CD4-positive, alpha-beta T cell treated with Interferon gamma for 1 hour (primary cell): Measurements from ENCODE around the gene ZC3H18.
"Not testable (repeated sequence)": the region's sequence is repeated elsewhere in the genome, so short reads cannot be mapped to it uniquely, and the experiment has no call there.

ENCODE experiments used
- DNase-seq: peaks from one replicate; pipeline ENCODE4 v3.0.0-alpha.2; 2020

ZC3H18 gene

DNA sequence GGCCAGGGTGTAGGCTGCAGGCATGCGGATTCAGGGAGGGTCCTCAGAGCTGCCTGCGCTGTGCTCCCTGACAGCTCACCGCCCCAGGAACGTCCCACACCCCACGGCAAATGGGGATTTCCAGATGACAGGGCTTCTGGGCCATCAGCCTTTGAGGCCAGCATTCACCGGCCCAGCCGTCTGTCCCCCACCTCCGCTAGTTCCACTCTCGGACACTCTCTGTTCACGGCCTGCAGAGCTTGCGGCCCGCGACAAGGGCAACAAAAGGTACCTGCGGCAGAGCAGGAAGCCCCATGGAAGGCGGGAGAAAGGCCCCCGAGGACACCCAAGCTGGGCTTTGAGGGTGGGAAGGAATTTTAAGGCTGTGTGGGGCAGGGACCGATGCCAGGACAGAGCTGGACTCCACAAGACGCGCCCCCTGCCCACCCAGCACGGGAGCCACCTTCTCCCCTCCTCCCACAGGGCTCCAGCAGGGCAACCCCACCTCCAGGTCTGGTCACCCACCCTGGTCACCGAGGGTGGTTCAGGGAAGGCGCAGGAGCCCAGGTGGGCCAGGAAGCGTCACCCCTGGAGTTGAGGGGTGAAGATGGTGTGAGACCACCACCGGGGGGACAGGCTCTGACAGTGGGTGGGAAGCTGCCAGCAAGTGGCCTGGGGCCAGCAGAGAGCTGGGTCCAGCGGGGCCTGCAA is 86.2 kb downstream of the ZC3H18 start:
- DNase-seq = no peak

DNA sequence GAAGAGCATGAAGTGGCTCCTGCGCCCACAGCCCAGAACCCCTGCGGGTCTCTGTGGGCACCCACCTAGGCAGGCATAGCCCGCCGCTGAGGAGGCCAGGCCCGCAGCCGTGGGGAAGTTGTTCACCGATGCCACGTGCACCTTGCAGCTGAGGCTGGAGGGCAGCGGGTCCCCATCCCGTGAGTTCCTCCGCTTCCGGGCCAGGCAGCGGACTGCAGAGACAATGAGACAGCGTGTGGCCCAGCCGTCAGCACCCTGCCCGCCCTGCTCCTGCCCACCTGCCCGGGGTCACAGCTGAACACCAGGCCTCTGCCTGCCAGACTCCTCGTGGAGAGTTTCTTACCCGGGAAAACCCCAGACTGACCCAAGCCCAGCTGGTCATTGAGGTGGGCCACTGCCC is 87.2 kb downstream of the ZC3H18 start:
- DNase-seq = no peak

DNA sequence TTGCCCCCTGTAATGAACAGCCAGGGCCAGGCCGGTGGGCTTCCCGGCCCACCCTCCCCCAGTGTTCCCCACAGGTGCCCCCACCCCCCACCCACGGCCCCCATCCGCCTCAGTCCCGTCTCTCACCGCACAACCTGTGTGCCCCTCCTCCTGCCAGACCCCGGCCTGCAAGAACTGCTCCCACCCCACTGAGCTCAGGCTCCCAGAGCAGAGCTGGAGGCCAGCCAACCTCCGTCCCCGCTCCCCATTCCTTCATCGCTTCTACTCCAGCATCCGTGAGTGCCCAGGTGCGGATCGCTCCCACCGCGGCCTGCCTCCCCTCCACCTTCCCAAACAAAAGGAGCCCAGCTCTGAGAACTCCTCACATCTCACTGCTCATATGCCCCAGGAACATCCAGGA is 88.5 kb downstream of the ZC3H18 start:
- no peak for DNase-seq

DNA sequence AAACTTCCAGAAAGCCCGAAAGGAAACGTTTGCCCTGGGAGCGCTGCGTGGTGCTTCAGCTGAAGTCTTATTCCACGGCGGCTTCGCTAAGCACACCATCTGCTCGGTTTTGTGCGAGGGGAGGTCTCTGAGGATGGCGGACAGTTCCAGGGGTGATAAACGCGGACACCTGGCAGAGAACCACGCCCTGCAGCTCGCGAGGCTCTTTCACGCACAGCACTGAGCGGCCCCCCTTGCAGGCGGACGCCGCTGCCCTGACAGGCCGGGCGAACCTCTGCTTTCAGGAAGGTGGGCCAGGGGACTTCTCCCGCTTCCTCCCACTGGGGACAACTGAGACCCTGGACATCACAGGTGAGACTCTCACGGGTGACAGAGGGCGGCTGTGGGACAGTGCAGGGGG is 89.0 kb downstream of the ZC3H18 start:
- DNase-seq = no peak

DNA sequence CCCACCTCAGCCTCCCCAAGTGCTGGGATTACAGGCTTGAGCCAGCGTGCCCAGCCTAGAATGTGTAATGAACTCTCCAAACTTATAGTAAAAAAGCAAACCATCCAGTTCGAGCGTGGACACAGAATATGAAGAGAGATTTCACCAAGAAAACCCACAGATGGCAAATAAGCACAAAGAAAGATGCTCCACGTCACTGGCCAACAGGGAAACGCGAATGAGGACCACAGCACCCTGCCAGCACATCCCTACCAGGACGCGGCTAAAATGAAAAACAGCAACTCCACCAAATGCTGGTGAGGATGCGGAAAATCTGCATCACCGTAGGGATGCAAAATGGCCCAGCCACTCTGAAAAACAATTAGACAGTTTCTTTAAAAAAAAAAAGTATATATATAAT is 91.3 kb downstream of the ZC3H18 start:
- no peak for DNase-seq

DNA sequence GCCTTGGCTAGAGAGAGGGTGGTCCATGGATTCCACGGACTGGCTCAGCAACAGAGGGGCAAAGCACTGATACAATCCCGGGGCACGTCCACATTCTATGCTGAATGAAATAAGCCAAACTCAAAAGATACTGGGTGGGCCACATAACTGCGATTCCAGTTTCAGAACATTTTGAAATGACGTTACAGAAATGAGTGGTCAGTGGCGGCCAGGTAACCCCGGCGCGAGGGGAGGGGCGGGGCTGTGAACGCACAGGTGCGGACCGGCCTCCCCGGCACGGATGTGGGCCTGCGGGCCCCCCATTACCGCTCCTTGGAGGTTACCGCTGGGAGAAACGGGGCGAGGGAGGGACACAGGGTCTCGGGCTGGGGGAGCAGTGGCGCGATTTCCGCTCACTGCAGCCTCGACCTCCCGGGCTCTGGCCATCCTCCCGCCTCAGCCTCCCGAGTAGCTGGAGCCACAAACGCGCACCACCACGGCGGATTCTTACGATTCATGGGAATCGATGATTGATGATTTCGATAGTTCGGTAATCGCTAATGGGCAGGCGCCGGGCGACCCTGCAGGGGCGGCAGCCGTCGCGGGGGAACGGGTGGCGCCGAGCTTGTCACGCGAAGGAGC is 92.1 kb downstream of the ZC3H18 start:
- no peak for DNase-seq

DNA sequence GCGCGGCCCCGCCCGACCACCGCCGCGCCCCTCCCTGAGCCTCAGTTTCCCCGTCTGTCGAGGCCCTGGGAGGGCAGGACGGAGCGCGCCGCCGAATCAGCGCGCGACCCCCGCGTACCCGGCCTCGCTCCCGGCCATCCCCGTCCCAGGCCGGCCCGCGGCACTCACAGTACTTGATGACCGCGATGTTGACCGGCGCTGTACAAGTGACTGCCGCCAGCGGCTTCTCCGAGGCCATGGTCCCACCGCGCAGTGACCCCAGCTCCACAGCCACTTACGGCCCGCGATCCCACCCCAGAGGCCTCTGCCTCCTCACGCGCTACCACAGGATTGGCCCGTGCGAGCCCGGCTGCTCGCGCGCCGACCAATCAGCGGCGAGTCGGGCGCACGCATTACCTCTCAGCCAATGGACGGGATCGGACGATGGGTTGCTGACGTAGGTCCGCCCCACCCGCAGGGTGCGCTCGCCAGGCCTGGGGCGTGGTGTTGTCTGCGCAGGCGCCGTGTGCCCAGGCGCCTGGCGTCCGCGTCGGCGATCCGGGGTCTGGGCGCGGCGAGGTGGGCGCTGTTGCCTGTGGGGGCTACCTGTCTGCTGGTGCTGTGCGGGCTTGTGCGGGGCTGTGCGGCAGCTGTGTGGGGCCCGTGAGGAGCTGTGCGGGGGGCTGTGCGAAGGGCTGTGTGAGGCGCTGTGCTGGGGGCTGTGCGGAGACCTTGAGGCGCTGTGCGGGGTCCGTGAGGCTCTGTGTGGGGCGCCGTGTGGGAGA is 92.8 kb downstream of the ZC3H18 start, which contains the start of gene MVD:
TSS of gene MVD (minus strand) at position 249 of the 764 bp plus-strand sequence. CDS start at position 238, 11 bp downstream.
- peak; percentile 97 for DNase-seq

DNA sequence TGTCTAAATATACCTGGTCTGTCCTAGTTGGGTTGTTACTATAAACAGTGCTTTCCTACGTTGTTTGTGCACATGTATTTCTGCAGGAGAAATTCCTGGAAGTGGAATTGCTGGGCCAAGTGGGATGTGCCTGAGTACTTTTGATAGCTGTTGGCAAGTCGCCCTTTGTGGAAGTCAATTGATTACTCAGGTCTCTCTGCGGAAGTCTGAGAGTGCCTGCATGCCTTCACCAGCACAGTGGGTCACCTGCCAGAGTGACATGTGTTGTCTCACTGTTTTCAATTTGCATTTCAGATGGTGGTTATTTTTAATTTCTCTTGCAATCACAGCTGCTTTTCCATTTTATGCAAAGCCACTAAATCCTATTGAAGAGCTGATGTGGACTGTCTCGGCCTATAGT is 94.9 kb downstream of the ZC3H18 start:
- no peak for DNase-seq

DNA sequence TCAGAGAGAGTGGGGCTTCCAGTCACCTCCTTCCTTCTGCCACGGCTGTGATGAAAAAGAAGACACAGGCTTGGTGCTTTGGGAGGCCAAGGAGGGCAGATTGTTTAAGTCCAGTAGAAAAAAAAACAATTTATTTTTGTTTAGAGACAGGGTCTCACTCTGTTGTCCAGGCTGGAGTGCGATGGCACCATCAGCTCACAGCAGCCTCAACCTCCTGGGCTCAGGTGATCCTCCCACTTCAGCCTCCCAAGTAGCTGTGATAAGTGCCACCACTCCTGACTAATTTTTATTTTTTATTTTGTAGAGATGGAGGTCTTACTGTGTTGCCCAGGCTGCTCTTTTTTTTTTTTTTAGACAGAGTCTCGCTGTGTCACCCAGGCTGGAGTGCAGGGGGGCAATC is 95.4 kb downstream of the ZC3H18 start:
- DNase-seq = no peak

DNA sequence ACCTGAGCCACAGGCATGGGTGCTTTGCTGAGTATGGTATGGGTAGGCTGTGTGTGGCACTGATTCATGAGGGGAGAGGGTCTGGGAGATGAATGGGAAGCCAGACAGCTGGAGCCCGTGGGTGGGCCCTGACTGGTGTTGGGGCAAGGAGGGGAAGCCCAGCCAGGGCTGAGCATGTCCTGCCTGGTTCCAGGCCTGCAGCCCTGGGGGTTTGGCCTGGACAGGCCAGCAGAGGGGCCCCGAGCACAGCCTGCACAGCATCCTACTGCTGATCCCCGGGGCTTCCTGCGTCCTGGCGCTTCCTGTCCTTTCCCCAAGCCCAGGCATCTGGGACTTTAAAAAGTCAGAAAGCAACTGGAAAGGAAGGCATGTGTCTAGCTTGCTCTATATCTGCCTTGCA is 97.3 kb downstream of the ZC3H18 start:
- no peak for DNase-seq

DNA sequence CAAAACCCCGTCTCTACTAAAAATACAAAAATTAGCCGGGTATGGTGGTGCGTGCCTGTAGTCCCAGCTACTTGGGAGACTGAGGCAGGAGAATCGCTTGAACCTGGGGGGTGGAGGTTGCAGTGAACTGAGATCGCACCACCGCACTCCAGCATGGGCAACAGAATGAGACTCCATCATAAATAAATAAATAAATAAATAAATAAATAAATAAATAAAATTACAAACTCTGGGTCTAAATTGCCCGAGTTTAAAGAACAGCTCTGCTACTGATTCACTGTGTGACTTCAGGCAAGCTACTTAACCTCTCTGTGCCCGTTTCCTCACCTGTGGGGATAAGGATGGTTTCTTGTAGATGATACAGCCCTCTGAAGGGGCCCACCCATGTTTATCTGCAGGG is 99.3 kb downstream of the ZC3H18 start:
- not testable (repeated sequence) for DNase-seq

DNA sequence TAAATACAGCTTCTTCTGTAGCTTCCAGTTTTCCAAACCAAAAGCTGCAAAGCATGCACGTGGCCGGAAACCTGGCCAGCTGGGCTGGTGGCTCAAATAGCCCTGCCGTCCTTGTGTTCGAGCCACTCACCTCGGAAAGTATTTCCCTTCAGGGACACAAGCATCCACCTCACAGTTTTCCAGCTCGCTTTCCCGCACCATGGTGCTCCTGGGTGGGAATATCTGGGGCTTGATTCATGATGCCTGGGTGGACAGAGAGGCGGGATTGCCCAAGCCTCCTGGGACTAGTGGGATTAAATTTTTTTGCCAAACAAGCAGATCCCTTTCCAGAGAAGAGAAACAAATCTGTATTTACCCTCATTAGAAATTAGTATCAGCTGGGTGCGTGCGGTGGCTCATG is 99.8 kb downstream of the ZC3H18 start:
- no peak for DNase-seq

DNA sequence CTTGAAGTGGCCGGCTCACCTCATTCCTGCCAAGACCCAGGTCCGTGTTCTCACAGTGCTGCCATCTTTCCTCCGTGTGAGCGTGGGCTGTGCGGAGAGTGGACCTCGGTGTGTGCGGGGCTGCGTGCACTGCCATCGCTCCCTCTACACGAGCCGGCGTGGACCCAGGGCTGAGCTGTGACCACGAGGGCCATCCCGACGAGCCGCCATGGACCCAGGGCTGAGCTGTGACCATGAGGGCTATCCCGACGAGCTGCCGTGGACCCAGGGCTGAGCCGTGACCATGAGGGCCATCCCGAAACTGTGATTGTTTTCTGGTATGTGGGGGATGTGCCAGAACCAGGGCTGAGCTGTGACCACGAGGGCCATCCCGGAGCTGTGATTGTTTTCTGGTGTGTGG is 101.6 kb downstream of the ZC3H18 start:
- DNase-seq = no peak

DNA sequence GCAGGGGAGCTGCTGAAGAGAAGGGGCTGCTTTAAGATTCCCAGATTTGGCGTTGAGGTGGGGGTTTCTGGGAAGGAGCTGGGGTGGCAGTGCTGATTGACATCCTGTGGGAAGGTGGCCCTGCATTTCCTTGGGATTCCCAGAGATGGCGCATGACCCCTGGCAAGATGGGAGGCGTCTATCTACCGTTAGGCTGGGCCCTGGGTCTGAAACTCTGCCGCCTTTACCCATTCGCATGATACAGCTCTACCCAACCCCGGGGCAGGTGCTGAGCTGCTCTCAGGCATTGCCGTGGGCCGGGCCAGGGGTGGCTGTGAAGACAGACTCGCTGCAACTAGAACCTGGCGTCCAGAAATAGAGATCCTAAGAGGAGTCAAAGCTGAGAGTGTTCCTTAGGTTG is 102.6 kb downstream of the ZC3H18 start:
- no peak for DNase-seq

DNA sequence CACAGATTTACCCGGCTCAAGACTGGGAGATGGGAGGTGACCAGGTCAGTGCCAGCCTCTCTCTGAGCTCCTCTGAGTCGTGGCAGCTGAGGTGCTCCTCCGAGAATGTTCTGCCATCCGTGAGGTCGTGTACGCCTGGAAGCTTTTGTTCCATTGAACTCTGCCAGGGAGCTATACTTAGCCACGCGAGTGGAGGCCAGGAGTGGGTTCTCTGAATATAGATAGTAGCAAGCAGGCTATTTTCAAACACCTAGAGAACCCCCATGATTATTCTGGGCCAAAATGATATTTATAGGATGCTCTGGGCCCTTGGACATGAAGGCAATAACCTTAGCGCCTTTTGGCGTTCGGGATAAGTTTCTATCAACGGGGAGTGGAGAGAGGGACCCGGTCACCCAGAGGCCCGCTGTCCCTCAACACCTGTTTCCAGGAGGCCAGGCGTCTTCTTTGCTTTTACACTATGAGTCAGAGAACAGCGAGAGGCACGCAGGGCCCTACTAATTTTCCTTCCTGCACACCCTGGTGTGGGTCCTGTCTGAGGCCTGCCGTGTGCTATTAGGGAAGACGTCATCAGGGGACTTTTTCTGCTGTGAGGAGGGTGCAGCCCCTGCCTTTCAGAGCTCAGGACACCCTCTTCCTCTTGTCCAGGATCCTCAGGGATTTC is 103.6 kb downstream of the ZC3H18 start:
- DNase-seq = no peak

DNA sequence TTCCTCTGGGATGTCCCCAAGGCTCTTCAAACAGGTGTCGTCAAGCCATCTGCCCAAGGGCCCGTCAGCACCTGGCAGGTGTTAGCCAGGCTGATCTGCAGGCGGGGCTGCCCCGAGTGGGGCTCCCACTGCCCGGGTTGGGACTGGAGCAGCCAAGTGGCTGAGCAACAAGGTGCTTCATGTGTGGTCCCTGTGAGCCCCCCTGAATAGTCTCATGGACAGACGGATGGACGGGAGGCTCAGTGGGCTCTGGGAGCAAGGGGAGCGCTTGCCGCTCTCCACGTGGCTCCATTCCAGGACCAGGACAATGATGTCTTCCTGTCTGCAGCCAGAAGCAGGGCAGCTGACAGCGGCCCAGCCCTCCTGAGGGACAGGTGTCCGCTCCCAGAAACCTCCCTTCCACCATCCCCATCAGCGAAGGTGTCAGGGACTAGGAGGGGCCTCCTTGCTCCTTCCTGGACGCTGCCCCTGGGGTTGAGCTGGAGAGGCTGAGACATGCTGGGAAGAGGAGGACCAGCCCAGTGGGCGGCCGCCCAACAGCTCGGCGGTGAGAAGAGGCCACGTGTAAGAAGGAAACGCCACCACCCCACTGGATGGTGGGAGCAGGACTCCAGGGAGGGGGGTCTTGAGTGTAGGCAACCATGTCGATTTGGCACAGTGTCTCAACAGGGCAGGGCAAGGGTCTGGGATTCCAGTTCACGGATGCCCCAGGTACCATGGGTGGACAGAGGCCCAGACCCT is 106.5 kb downstream of the ZC3H18 start:
- no peak for DNase-seq

DNA sequence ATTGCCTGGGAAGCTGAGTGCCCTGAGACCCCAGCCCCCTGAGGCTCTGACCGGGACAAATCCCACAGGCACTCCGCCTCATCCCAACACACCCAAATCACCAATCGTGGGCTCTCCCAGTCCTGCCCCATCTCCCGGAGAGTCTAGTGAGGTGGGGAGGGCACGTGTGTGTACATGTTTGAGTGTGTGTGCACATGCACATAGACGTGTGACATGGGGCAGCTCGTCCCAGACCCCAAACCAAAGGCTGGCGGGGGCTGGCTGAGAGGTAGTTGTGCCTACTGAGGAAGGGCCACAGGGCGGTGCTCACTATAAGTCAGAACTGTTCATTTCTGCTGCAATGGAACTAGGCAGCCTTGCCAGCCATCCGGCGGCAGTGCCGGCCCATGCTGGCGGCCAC is 107.5 kb downstream of the ZC3H18 start:
- no peak for DNase-seq

DNA sequence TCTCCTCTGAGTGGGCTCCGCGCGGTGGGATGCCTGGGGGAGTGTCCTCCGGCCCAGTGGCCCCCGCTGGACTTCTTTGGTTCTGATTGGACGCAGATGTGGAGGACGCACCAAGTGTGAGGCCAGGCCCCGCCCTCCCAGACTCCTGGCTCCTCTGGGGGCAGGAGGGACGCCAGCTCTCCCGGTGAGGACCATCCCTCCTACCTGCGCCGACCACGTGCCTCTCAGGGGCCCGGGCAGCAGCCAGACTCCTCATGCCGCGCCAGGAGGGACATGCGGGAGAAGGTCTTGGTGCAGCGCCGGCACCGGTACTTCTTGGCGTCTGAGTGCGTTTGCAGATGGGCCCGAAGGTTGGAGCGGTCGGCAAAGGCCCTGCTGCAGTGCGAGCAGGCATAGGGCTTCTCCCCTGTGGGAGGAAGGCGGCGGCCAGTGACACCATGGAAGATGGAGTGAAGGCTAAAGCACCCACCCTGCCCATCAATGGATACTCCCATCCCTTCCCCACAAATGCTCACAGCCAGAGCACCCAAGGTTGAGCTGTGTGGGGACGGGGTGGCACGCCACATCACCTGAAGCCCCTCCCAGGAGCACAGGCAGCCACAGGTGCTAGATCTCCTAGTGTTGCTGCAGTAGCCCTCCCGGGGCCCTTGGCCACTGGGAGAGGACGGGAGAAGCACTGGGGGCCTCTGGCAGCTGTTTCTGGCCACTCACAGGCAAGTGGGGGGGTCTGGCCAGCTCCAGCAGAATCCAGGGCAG is 108.2 kb downstream of the ZC3H18 start:
- DNase-seq = no peak

DNA sequence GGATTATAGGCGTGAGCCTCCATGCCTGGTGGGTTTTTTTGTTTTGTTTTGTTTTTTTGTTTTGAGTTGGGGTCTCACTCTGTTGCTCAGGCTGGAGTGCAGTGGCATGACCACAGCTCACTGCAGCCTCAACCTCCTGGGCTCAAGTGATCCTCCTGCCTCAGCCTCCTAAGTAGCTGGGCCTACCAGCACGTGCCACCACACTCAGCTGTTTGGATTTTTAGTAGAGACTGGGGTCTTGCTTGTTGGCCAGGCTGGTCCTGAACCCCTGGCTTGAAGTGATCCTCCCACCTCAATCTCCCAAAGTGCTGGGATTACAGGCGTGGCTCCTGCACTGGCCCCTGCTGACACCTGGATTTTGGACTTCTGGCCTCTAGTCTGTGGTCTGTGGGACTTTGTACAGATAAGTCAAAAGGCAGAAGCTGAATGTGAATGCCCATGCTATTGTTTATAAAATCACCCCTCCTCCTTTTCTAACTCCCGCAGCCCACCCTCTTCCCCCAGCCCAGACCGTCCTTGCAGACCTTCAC is 110.4 kb downstream of the ZC3H18 start:
- DNase-seq = no peak

DNA sequence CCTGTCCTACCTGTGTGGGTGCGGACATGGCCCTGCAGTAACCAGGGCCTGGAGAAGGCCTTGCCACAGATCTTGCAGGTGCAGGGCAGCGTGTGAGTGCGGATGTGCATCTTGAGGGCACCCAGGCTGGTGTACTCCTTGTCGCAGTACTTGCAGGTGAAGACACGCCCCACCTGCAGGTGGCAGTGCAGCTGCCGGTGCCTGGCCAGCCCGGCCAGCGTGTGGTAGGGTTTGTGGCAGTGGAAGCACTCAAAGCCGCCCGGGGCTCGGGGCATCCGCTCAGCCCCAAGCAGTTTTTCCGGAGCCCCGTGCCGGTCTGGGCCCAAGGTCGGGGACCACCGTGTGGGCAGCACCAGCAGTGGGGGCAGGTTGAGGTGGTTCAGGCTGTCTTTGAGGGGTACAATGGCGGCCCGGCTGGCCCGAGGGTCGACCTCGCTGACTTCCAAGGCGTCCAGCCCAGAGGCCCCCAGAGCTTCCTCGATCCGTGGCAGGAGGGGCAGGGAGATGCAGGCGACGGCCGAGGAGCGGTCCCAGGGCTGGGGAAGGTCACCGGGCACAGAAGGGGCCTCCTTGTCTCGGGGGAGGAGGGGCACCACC is 111.0 kb downstream of the ZC3H18 start:
- peak; percentile 58 for DNase-seq
